Inflammatory macrophage (primary cell): ENCODE data around the gene USP34.
A peak's percentile ranks its signal among the peaks of the same experiment; 100 is the strongest.
"Not testable (repeated sequence)": the region's sequence is repeated elsewhere in the genome, so short reads cannot be mapped to it uniquely, and the experiment has no call there.

ENCODE experiments used
- DNase-seq, 2 donors: peaks; one replicate each; pipeline ENCODE4 v3.0.0-alpha.2; 2020 to 2022

Gene USP34

DNA sequence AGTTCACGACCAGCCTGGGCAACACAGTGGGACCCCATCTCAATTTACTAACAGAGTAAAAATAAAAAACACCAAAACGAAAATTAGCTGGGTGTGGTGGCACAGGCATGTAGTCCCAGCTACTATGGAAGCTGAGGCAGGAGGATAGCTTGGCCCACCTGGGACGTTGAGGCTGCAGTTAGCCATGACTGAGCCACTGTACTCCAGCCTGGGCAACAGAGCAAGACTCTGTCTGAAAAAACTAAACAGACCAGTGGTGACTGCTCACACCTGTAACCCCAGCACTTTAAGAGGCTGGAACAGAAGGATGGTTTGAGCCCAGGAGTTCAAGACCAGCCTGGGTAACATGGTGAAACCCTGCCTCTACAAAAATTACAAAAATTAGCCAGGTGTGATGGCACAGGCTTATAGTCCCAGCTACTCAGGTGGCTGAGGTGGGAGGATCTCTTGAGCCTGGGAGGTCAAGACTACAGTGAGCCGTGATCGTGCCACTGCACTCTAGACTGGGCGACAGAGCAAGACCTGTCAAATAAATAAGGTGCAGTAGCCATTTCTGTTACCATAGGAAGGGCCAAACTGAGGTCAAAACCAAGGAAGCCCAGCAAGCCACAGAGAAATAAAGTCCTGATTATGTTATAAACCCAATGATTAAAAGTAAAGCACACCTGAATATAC is 14.0 kb downstream of the USP34 start:
- DNase-seq: no peak

GRCh38 chr2:61456070-61456745 is 14.7 kb downstream of the USP34 start:
- DNase-seq: no peak

DNA sequence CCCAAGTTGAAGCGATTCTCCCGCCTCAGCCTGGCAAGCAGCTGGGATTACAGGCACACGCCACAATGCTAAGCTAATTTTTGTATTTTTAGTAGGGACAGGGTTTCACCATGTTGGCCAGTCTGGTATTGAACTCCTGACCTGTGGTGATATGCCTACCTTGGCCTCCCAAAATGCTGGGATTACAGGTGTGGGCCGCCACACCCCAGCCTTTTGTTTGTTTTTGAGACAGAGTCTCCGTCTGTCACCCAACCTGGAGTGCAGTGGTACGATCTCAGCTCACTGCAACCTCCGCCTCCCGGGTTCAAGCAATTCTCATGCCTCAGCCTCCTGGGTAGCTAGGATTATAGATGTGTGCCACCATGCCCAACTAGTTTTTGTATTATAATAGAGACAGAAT is 15.9 kb downstream of the USP34 start:
- DNase-seq: not testable (repeated sequence)

GRCh38 chr2:61454383-61454782 is 16.5 kb downstream of the USP34 start:
- no peak for DNase-seq

DNA sequence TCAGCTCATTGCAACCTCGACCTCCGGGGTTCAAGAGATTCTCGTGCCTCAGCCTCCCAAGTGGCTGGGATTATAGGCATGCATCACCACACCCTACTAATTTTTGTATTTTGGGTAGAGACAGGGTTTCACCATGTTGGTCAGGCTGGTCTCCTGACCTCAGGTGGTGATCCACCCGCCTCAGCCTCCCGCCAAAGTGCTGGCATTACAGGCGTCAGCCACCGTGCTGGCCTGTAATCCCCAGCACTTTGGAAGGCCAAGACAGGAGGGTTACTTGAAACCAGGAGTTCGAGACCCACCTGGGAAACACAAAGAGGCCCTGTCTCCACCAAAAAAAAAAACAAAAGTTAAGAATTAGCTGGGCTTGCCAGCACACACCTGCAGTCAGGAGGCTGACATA is 18.5 kb downstream of the USP34 start:
- no peak for DNase-seq

GRCh38 chr2:61451178-61451577 is 19.7 kb downstream of the USP34 start:
- DNase-seq: no peak

DNA sequence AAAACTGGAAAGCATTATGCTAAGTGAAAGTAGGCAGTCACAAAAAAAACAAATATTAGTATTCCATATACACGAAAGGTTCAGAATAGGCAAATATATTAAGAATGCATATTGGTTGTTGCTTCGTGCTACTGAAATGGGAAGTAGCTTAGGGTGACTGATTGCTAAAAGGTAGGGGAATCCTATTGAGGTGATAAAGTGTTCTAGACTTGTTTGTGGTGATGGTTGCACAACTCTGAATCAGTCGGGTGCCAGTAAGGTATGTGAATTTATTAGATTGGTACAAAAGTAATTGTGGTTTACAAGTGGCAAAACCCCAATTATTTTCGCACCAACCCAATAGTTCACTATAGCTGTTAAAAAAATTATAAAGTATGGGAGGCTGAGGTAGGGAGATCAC is 20.7 kb downstream of the USP34 start:
- DNase-seq: no peak

- no peak for DNase-seq
Measured at GRCh38 chr2:61448229-61448628, 22.7 kb downstream of the USP34 start.

DNA sequence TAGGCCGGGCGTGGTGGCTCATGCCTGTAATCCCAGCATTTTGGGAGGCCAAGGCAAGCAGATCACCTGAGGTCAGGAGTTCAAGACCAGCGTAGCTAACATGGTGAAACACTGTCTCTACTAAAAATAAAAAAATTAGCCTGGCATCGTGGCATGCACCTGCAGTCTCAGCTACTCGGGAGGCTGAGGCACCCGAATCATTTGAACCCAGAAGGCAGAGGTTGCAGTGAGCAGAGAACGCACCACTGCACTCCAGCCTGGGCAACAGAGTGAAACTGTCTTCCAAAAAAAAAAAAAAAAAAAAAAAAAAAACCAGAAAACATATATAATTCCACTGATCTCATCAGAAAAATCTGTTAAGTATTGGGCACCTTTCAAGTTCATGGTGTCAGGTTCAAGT is 23.9 kb downstream of the USP34 start:
- DNase-seq: not testable (repeated sequence)

GRCh38 chr2:61443342-61444041 is 27.4 kb downstream of the USP34 start:
- peak; percentile 40 to 81 for DNase-seq

DNA sequence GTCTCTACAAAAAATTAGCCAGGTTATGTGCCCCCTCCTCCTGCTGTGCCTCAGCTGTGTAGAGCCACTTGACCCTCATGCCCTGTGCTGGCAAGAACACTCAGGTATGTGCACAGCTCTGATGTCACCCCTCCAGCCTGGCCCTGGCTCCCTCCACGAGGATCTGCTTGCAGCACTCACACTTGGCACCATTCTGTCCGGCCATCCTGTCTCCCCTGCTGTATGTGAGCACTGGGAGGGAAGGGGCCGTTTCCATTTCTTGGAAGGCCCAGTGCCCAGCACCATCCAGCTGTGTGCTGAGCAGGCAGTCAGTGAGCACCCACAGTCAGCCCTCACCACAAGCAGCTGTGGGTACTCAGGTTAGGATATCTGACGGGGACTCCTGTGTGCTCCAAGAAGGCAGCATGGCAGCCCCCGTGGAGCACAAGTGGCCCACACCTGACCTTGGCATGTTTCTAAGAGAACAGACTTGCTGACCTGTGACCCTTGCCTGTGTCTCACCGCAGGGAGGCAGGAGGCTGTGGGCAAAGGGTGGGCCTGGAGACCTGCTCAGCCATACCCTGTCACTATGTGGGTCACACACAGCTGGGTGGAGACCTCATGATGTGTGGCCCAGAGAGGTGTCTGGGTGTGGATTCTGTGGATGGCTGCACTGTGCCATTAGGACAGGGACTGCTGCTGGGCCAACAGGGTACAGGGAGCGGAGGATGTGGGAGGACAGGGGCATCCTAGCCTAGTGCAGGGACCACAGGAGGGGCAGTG is 31.5 kb downstream of the USP34 start:
- DNase-seq: no peak

DNA sequence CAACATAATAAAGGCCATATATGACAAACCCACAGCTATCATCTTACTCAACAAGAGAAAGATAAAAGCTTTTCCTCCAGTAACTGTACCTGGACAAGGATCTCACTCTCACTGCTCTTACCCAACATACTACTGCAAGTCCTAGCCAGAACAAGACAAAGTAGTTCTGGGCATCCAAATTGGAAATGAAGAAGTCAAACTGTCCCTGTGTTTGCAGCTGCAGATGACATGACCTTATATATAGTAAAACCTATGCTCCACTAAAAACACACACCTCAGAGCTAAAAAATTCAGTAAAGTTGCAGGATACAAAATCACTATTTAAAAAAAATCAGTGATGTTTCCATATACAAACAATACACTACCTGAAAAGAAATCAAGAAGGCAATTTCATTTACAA is 32.2 kb downstream of the USP34 start:
- no peak for DNase-seq

- no peak for DNase-seq
Measured at GRCh38 chr2:61437170-61437569, 33.7 kb downstream of the USP34 start.

- peak; percentile 36 to 37 for DNase-seq
Measured at GRCh38 chr2:61436092-61436491, 34.8 kb downstream of the USP34 start.

GRCh38 chr2:61435291-61435690 is 35.6 kb downstream of the USP34 start:
- DNase-seq: no peak

- DNase-seq: peak; percentile 91 to 92
Measured at GRCh38 chr2:61434314-61434713, 36.6 kb downstream of the USP34 start.

DNA sequence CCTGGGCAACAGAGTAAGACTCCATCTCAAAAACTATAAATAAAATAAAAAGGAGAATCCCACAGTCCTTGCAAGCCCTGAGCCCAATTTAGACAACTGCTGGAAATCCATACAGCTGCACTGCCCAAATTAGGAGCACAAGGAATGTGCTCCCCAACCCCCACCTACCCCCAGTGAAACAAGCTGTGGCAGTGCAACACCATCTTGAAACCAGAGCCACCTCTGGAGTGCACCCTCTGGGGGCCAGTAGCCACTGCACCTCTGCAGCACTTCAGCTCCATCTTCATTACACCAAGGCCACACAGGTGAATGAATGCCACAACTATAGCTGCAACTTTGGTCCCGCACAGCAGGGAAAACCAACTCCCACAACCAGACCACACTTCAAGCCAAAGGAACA is 37.3 kb downstream of the USP34 start:
- DNase-seq: no peak

GRCh38 chr2:61432990-61433389 is 37.9 kb downstream of the USP34 start:
- no peak for DNase-seq

- no peak for DNase-seq
Measured at GRCh38 chr2:61431345-61431744, 39.5 kb downstream of the USP34 start.

DNA sequence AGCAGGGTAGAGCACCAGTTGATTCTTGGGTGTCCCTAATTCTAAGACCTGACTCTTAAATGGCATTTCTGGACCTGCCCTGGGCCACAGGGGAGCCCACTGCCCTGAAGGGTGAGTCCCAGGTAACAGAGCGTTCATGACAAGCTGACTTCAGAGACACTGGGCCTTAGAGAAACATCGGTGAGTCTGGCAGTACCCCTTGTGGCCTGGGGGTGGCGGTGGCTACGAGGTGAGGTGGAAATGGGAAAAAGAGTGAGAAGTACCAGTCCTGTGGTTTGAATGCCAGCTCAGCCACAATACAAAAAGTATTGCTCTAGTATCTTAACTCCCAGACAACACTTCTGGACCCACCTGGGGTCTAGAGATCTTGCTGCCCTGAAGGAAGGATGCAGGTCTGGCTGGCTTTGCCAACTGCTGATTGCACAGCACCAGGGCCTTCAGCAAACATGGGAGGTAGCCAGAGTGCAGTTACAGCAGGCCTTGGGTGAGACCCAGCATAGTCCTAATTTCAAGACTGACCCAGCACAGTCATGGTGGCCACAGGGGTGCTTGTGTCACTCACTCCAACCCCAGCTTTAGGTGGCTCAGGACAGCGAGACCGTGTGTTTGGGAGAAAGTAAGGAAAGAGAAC is 44.5 kb downstream of the USP34 start:
- peak; percentile 55 to 61 for DNase-seq

DNA sequence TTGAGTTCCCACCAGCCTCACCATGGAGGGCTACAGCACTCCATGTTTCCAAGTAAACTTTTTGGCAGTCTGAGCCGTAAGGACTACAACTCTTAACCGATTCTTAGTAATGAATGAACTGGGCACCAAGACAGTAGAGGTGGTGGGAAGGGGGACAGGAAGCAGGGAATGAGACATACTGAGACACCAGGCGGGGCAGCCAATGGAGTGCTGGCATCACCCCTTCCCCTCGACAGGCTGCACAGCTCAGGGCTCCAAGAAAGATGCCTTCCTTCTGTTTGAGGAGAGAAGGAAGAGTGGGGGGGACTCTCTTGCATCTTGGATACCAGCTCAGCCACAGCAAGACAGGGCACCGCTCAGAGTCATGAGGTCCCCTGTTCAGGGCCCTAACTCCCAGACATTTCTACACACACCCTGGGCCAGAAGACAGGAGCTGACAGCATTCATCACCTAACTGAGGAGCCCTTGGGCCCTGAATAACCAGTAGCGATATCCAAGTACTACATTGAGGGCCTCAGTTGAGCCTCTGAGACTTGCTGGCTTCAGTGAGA is 45.2 kb downstream of the USP34 start:
- DNase-seq: no peak

DNA sequence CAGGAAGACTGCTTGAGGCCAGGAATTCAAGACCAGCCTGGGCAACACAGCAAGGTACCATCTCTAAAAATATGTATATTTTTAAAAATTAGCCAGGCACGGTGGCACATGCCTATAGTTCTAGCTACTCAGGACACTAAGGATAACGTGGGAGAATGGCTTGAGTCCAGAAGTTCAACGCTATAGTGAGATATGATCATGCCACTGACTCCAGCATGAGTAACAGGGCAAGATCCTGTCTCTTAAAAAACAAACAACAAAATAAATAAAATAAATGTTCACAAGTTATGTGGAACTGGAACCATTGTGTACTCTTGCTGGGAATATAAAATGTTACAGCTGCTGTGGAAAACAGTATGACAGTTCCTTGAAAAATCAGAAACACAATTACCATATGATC is 47.2 kb downstream of the USP34 start:
- no peak for DNase-seq
